Fibroblast of lung (primary cell): Measurements from ENCODE around the gene RIPK3.

Source experiments
- EZH2 ChIP-seq: IDR thresholded peaks from 2 replicates; pipeline ENCODE4 v1.5.1; 2012; ENCODE audit warnings: low read length, control low read depth, mild to moderate bottlenecking; ENCODE audit errors: missing control alignments
- TF ChIP-seq, protein P1 (sequence below), 2 donors: IDR thresholded peaks in 1 of 2; conservative IDR thresholded peaks in 1 of 2; 1 replicate in 1 of 2; 2 replicates in 1 of 2; pipeline ENCODE4 v1.5.1; 2011 to 2012; ENCODE audit warnings: low read length in 2 of 2, control low read depth in 1 of 2, inconsistent platforms in 1 of 2, low read depth in 1 of 2, mild to moderate bottlenecking in 1 of 2

DNA sequence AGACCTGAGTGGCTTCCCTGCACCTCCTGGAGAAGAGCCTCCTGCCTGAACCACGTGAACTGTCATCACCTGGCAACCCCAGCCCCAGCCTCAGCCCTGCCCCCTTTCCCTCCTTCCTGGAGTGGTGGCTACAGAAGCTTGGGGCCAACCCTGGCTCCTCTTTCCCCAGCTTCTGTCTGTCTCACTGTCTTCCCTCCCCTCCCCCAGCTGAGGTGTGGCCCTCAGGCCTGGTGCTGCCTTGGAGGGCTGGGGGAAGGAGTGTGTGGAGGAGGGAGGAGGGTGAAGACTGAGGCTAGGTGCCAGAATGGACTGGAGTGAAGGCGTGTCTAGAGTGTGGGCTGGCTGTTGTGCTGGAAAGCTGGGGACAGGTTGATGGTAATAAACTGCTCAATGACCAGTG lies 37.9 kb upstream of the RIPK3 start:
- TF ChIP-seq, protein P1, sequence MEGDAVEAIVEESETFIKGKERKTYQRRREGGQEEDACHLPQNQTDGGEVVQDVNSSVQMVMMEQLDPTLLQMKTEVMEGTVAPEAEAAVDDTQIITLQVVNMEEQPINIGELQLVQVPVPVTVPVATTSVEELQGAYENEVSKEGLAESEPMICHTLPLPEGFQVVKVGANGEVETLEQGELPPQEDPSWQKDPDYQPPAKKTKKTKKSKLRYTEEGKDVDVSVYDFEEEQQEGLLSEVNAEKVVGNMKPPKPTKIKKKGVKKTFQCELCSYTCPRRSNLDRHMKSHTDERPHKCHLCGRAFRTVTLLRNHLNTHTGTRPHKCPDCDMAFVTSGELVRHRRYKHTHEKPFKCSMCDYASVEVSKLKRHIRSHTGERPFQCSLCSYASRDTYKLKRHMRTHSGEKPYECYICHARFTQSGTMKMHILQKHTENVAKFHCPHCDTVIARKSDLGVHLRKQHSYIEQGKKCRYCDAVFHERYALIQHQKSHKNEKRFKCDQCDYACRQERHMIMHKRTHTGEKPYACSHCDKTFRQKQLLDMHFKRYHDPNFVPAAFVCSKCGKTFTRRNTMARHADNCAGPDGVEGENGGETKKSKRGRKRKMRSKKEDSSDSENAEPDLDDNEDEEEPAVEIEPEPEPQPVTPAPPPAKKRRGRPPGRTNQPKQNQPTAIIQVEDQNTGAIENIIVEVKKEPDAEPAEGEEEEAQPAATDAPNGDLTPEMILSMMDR (conservative IDR thresholded peaks at IDR 0.05 in 1 of 2, IDR thresholded peaks at IDR 0.05 in 1 of 2; ENCODE audit: low read depth in 1 of 2, low read length in 2 of 2): no peak
- no peak for TF ChIP-seq EZH2
